GM23338 (cell line): Measurements from ENCODE around the gene ILF2. TPM values are rescaled to one million over a fixed set of nuclear protein-coding genes. Genes with fewer than 3 reads are reported as not detected.

ENCODE experiments used
- ATAC-seq: fragments of 200-7000 bp; cut with Tn5 transposase; 3 replicates; pipeline ENCODE4 v1.9.1; 2020
- DNase-seq: peaks from one replicate; pipeline ENCODE4 v3.0.0-alpha.2; 2015; ENCODE audit warnings: low spot score
- H2AFZ ChIP-seq: fragments of 200-600 bp; sonication (generic); 2 replicates; pipeline ENCODE4 v1.8.0; 2016; ENCODE audit warnings: antibody characterized with exemption, mild to moderate bottlenecking, moderate library complexity
- H3F3A ChIP-seq: fragments of 200-600 bp; sonication (generic); replicated peaks from 2 replicates; pipeline ENCODE4 v1.8.0; 2017; ENCODE audit warnings: antibody characterized with exemption, mixed run types, low read depth
- H3K27ac ChIP-seq: fragments of 200-600 bp; sonication (generic); 2 replicates; pipeline ENCODE4 v1.6.1; 2016; ENCODE audit warnings: low read depth
- H3K27me3 ChIP-seq: fragments of 200-600 bp; sonication (generic); 2 replicates; pipeline ENCODE4 v1.8.0; 2016; ENCODE audit warnings: mild to moderate bottlenecking, mixed run types, moderate library complexity; ENCODE audit not compliant: insufficient read depth
- H3K36me3 ChIP-seq: fragments of 200-600 bp; sonication (generic); 2 replicates; pipeline ENCODE4 v1.8.0; 2016; ENCODE audit warnings: mild to moderate bottlenecking; ENCODE audit not compliant: insufficient read depth
- H3K4me1 ChIP-seq: fragments of 200-600 bp; sonication (generic); 2 replicates; pipeline ENCODE4 v1.8.0; 2016; ENCODE audit warnings: mild to moderate bottlenecking, moderate library complexity; ENCODE audit not compliant: insufficient read depth
- H3K4me2 ChIP-seq: fragments of 200-600 bp; sonication (generic); 2 replicates; pipeline ENCODE4 v1.7.1; 2017; ENCODE audit warnings: mixed run types
- H3K4me3 ChIP-seq: fragments of 200-600 bp; sonication (generic); 2 replicates; pipeline ENCODE4 v1.6.1; 2016; ENCODE audit warnings: mixed run types
- H3K79me2 ChIP-seq: fragments of 200-600 bp; sonication (generic); replicated peaks from 2 replicates; pipeline ENCODE4 v1.8.0; 2017; ENCODE audit warnings: mild to moderate bottlenecking; ENCODE audit not compliant: insufficient read depth
- H3K9me2 ChIP-seq: fragments of 200-600 bp; sonication (generic); 2 replicates; pipeline ENCODE4 v1.8.0; 2017; ENCODE audit not compliant: insufficient read depth
- H4K20me1 ChIP-seq: fragments of 200-600 bp; sonication (generic); replicated peaks from 2 replicates; pipeline ENCODE4 v1.8.0; 2017; ENCODE audit warnings: mild to moderate bottlenecking; ENCODE audit not compliant: insufficient read depth
- H3K27ac Mint-ChIP-seq: 2 replicates; pipeline ENCODE4 v1.8.0; 2020; ENCODE audit warnings: inconsistent platforms, mild to moderate bottlenecking, moderate library complexity, mixed read lengths
- H3K27me3 Mint-ChIP-seq: 3 replicates; pipeline ENCODE4 v1.8.0; 2022; ENCODE audit warnings: low read depth, mild to moderate bottlenecking, moderate library complexity, mixed read lengths, inconsistent platforms; ENCODE audit not compliant: insufficient read depth, poor library complexity
- H3K36me3 Mint-ChIP-seq: 3 replicates; pipeline ENCODE4 v1.8.0; 2021; ENCODE audit warnings: low read depth, mild to moderate bottlenecking, inconsistent platforms, moderate library complexity, mixed read lengths
- H3K4me1 Mint-ChIP-seq: 3 replicates; pipeline ENCODE4 v1.8.0; 2020; ENCODE audit warnings: mild to moderate bottlenecking, inconsistent platforms, mixed read lengths
- H3K4me3 Mint-ChIP-seq: 3 replicates; pipeline ENCODE4 v1.8.0; 2021; ENCODE audit warnings: moderate library complexity, mild to moderate bottlenecking, inconsistent platforms, mixed read lengths
- H3K9me3 Mint-ChIP-seq: 3 replicates; pipeline ENCODE4 v1.8.0; 2020; ENCODE audit warnings: moderate library complexity, mild to moderate bottlenecking, inconsistent platforms, mixed read lengths
- CREB1 ChIP-seq: fragments of 250-450 bp; sonication (Bioruptor Pico); IDR thresholded peaks from 2 replicates; pipeline ENCODE4 v1.5.0; 2020; ENCODE audit warnings: low read depth, mild to moderate bottlenecking, moderate library complexity
- ETS1 ChIP-seq: IDR thresholded peaks from 2 replicates; pipeline ENCODE4 v1.6.1; 2016; ENCODE audit warnings: antibody characterized with exemption
- EZH2 ChIP-seq: fragments of 200-600 bp; sonication (generic); IDR thresholded peaks from one replicate; pipeline ENCODE4 v1.8.0; 2017; ENCODE audit warnings: antibody characterized with exemption, mild to moderate bottlenecking, low read depth; ENCODE audit not compliant: unreplicated experiment
- EZH2phosphoT487 ChIP-seq: fragments of 200-600 bp; sonication (generic); IDR thresholded peaks from one replicate; pipeline ENCODE4 v1.8.1; 2018; ENCODE audit warnings: antibody characterized with exemption; ENCODE audit not compliant: unreplicated experiment
- JUNB ChIP-seq: IDR thresholded peaks from one replicate; pipeline ENCODE4 v1.6.1; 2016; ENCODE audit warnings: antibody characterized with exemption; ENCODE audit not compliant: unreplicated experiment
- NANOG ChIP-seq: IDR thresholded peaks from 2 replicates; pipeline ENCODE4 v1.6.1; 2016; ENCODE audit warnings: antibody characterized with exemption, borderline replicate concordance
- POLR2AphosphoS5 ChIP-seq: IDR thresholded peaks from 2 replicates; pipeline ENCODE4 v1.6.1; 2016; ENCODE audit warnings: antibody characterized with exemption, low read depth
- REST ChIP-seq: IDR thresholded peaks from one replicate; pipeline ENCODE4 v1.6.1; 2018; ENCODE audit warnings: antibody characterized with exemption; ENCODE audit not compliant: unreplicated experiment
- STAT1 ChIP-seq: IDR thresholded peaks from one replicate; pipeline ENCODE4 v1.6.1; 2016; ENCODE audit warnings: antibody characterized with exemption; ENCODE audit not compliant: unreplicated experiment
- ZNF114 ChIP-seq: fragments of 250-450 bp; sonication (Bioruptor Pico); IDR thresholded peaks from 2 replicates; pipeline ENCODE4 v1.5.0; 2020; ENCODE audit warnings: mild to moderate bottlenecking, moderate library complexity
- ZNF331 ChIP-seq: fragments of 250-450 bp; sonication (Bioruptor Pico); IDR thresholded peaks from 2 replicates; pipeline ENCODE4 v1.5.0; 2020; ENCODE audit warnings: low read depth, mild to moderate bottlenecking, moderate library complexity
- ZNF462 ChIP-seq: fragments of 250-450 bp; sonication (Bioruptor Pico); IDR thresholded peaks from 2 replicates; pipeline ENCODE4 v1.5.0; 2020; ENCODE audit warnings: mild to moderate bottlenecking, moderate library complexity
- polyA plus RNA-seq: library from polyadenylated mRNA; unstranded; fragments of >200 nt; fragmentation: Nextera tagmentation; extraction: Ambion mirVana; gene quantifications from 2 replicates; pipeline ENCODE4 v1.2.1, GENCODE V29; 2016
- total RNA-seq: library from RNA; depleted of rRNA; stranded (reverse); fragments of >200 nt; shearing (Covaris generic); gene quantifications from 2 replicates; pipeline ENCODE4 v1.2.3, GENCODE V29; 2014

ILF2 gene
- total and polyA plus RNA-seq, 2 experiments from 2014 or later, result 214 to 337 TPM

GRCh38 chr1:153646672-153647345 is 24.0 kb downstream of the ILF2 start (continued):
- TF ChIP-seq ZNF462 (CRISPR knock-in tag), result no peak
- TF ChIP-seq STAT1, result no peak
- TF ChIP-seq EZH2phosphoT487, result no peak
- no peak for TF ChIP-seq CREB1
- no peak for TF ChIP-seq POLR2AphosphoS5
- no peak for TF ChIP-seq ZNF114 (CRISPR knock-in tag)
- TF ChIP-seq NANOG, result no peak

- Histone ChIP-seq H3K36me3 (peaks cover 67% of the 10 kb centered on the region), H3K4me2 (no peak overlapping the region), H3K4me3 (no peak overlapping the region), H3K9me2 (no peaks in the 10 kb centered on the region), H3K79me2 (peaks cover 26% of the 10 kb centered on the region), H3K4me1 (no peaks in the 10 kb centered on the region), H3F3A (peaks cover 53% of the 10 kb centered on the region), H3K27me3 (no peaks in the 10 kb centered on the region), H4K20me1 (peaks cover 55% of the 10 kb centered on the region), H2AFZ (no peak overlapping the region), H3K27ac (no peak overlapping the region)
- peaks cover 77% of the 10 kb centered on the region for H3K36me3 Mint-ChIP-seq
- no peak overlapping the region for H3K27ac Mint-ChIP-seq
- ATAC-seq (no peak), DNase-seq (no peak)
- H3K4me1 Mint-ChIP-seq, result peaks cover 6% of the 10 kb centered on the region
- H3K27me3 Mint-ChIP-seq, result peaks cover 10% of the 10 kb centered on the region
- H3K9me3 Mint-ChIP-seq, result no peaks in the 10 kb centered on the region
- H3K4me3 Mint-ChIP-seq, result no peak overlapping the region
- TF ChIP-seq ZNF114 (CRISPR knock-in tag) (no peak), STAT1 (no peak), CREB1 (no peak), ETS1 (no peak), ZNF331 (CRISPR knock-in tag) (no peak), JUNB (no peak), REST (no peak), POLR2AphosphoS5 (no peak), EZH2 (no peak), NANOG (no peak)
Observed at GRCh38 chr1:153643816-153644215, 27.0 kb downstream of the ILF2 start.
